ENCODE results near the gene ZBTB24.
"Not testable (repeated sequence)": the region's sequence is repeated elsewhere in the genome, so short reads cannot be mapped to it uniquely, and the experiment has no call there.

The ZBTB24 gene

GRCh38 chr6:109482905-109483734 is at the start of gene ZBTB24:
Gene ZBTB24 (minus strand): TSS chr6:109483219. CDS start chr6:109482026, 1,193 bp downstream.
- in situ Hi-C loops (cut with MboI; ENCODE audit: low sequenced_read_pairs): no loop called here

- in situ Hi-C loops (cut with MboI; ENCODE audit: low sequenced_read_pairs): loop anchor here (25.0 kb wide), 1 partner anchor 506 kb away; no protein-coding TSS in a partner anchor
These were observed 48.4 kb upstream of the ZBTB24 start for GRCh38 chr6:109531446-109531845.

- in situ Hi-C loops (cut with MboI; ENCODE audit: low sequenced_read_pairs): loop anchor here (25.0 kb wide), 1 partner anchor 509 kb away; no protein-coding TSS in a partner anchor
These were observed 45.0 kb upstream of the ZBTB24 start for GRCh38 chr6:109527989-109528388.

GRCh38 chr6:109526905-109527628 is 44.0 kb upstream of the ZBTB24 start:
- in situ Hi-C loops (cut with MboI; ENCODE audit: low sequenced_read_pairs): loop anchor here (25.0 kb wide), 1 partner anchor 510 kb away; no protein-coding TSS in a partner anchor

- in situ Hi-C loops (cut with MboI; ENCODE audit: low sequenced_read_pairs): no loop called here
These were observed 41.1 kb upstream of the ZBTB24 start for GRCh38 chr6:109524129-109524528.

GRCh38 chr6:109523478-109523877 is 40.5 kb upstream of the ZBTB24 start:
- in situ Hi-C loops (cut with MboI; ENCODE audit: low sequenced_read_pairs): no loop called here

- in situ Hi-C loops (cut with MboI; ENCODE audit: low sequenced_read_pairs): no loop called here
These were observed 38.1 kb upstream of the ZBTB24 start for GRCh38 chr6:109521080-109521479.

- in situ Hi-C loops (cut with MboI; ENCODE audit: low sequenced_read_pairs): not testable (repeated sequence)
These were observed 36.6 kb upstream of the ZBTB24 start for GRCh38 chr6:109519647-109520046.

GRCh38 chr6:109516929-109517328 is 33.9 kb upstream of the ZBTB24 start:
- in situ Hi-C loops (cut with MboI; ENCODE audit: low sequenced_read_pairs): no loop called here

GRCh38 chr6:109515781-109516409 is 32.9 kb upstream of the ZBTB24 start:
- in situ Hi-C loops (cut with MboI; ENCODE audit: low sequenced_read_pairs): no loop called here

GRCh38 chr6:109514946-109515345 is 31.9 kb upstream of the ZBTB24 start:
- in situ Hi-C loops (cut with MboI; ENCODE audit: low sequenced_read_pairs): no loop called here

- in situ Hi-C loops (cut with MboI; ENCODE audit: low sequenced_read_pairs): no loop called here
These were observed 30.6 kb upstream of the ZBTB24 start for GRCh38 chr6:109513571-109514071.

GRCh38 chr6:109512271-109512817 is 29.3 kb upstream of the ZBTB24 start:
- in situ Hi-C loops (cut with MboI; ENCODE audit: low sequenced_read_pairs): no loop called here

GRCh38 chr6:109511832-109512231 is 28.8 kb upstream of the ZBTB24 start:
- in situ Hi-C loops (cut with MboI; ENCODE audit: low sequenced_read_pairs): no loop called here

- in situ Hi-C loops (cut with MboI; ENCODE audit: low sequenced_read_pairs): no loop called here
These were observed 27.3 kb upstream of the ZBTB24 start for GRCh38 chr6:109510358-109510757.

- in situ Hi-C loops (cut with MboI; ENCODE audit: low sequenced_read_pairs): no loop called here
These were observed 25.3 kb upstream of the ZBTB24 start for GRCh38 chr6:109508166-109508860.

GRCh38 chr6:109507490-109508072 is 24.6 kb upstream of the ZBTB24 start:
- in situ Hi-C loops (cut with MboI; ENCODE audit: low sequenced_read_pairs): no loop called here

- in situ Hi-C loops (cut with MboI; ENCODE audit: low sequenced_read_pairs): no loop called here
These were observed 23.8 kb upstream of the ZBTB24 start for GRCh38 chr6:109506841-109507240.

- in situ Hi-C loops (cut with MboI; ENCODE audit: low sequenced_read_pairs): no loop called here
These were observed 23.3 kb upstream of the ZBTB24 start for GRCh38 chr6:109506314-109506713.
